Liver (tissue), 3 donors: ENCODE results near the gene NCOA3.

Source experiments
- ATF3 ChIP-seq: IDR thresholded peaks from 2 replicates; pipeline ENCODE4 v1.6.1; 2016; ENCODE audit warnings: antibody characterized with exemption
- CTCF ChIP-seq: fragments of 150-350 bp; IDR thresholded peaks from 2 replicates; pipeline ENCODE4 v1.5.1; 2017; ENCODE audit warnings: improper control_type of control experiment, low read depth, low read length; ENCODE audit not compliant: missing input control
- JUND ChIP-seq, 2 donors: IDR thresholded peaks; 2 replicates each; pipeline ENCODE4 v1.6.1; 2016; ENCODE audit warnings: antibody characterized with exemption in 2 of 2
- RXRA ChIP-seq, 2 donors: IDR thresholded peaks; 2 replicates each; pipeline ENCODE4 v1.6.1; 2017 to 2018; ENCODE audit warnings: antibody characterized with exemption in 2 of 2, mild to moderate bottlenecking in 1 of 2
- donor health status: healthy.
- donor health status: healthy.

GRCh38 chr20:47544240-47544639, 42.6 kb downstream of the NCOA3 start:
- no peak for TF ChIP-seq CTCF
- TF ChIP-seq JUND (IDR thresholded peaks at IDR 0.05): no peak
- no peak for TF ChIP-seq ATF3
- no peak for TF ChIP-seq RXRA (IDR thresholded peaks at IDR 0.05)
